HEK293 (cell line): ENCODE results near the gene NHEJ1.
A peak's percentile ranks its signal among the peaks of the same experiment; 100 is the strongest.

Experiments used
- GLI4 ChIP-seq: fragments of 450-650 bp; formaldehyde crosslinking; IDR thresholded peaks from 2 replicates; pipeline ENCODE4 v1.5.1; 2016; ENCODE audit warnings: missing biosample characterization, missing genetic modification characterization
- IKZF3 ChIP-seq: fragments of 450-650 bp; IDR thresholded peaks from 2 replicates; pipeline ENCODE4 v1.5.0; 2018; ENCODE audit warnings: missing biosample characterization, mild to moderate bottlenecking, missing genetic modification characterization, moderate library complexity
- INSM2 ChIP-seq: fragments of 450-650 bp; formaldehyde crosslinking; IDR thresholded peaks from 2 replicates; pipeline ENCODE4 v1.5.1; 2016; ENCODE audit warnings: missing biosample characterization, missing genetic modification characterization
- KLF1 ChIP-seq: fragments of 450-650 bp; formaldehyde crosslinking; IDR thresholded peaks from 2 replicates; pipeline ENCODE4 v1.5.1; 2016; ENCODE audit warnings: missing biosample characterization, missing genetic modification characterization
- KLF8 ChIP-seq: fragments of 450-650 bp; formaldehyde crosslinking; IDR thresholded peaks from 2 replicates; pipeline ENCODE4 v1.5.1; 2016; ENCODE audit warnings: missing biosample characterization, missing genetic modification characterization
- OVOL3 ChIP-seq: fragments of 450-650 bp; formaldehyde crosslinking; IDR thresholded peaks from 2 replicates; pipeline ENCODE4 v1.5.1; 2016; ENCODE audit warnings: missing biosample characterization, missing genetic modification characterization
- PRDM1 ChIP-seq: fragments of 450-650 bp; formaldehyde crosslinking; IDR thresholded peaks from 2 replicates; pipeline ENCODE4; 2016; ENCODE audit warnings: missing biosample characterization, missing genetic modification characterization
- SCRT1 ChIP-seq: fragments of 450-650 bp; formaldehyde crosslinking; IDR thresholded peaks from 2 replicates; pipeline ENCODE4 v1.5.1; 2016; ENCODE audit warnings: missing biosample characterization, missing genetic modification characterization, borderline replicate concordance
- SETDB1 ChIP-seq: IDR thresholded peaks from one replicate; pipeline ENCODE4 v1.6.1; 2017; ENCODE audit warnings: mild to moderate bottlenecking, low read length, moderate library complexity, mixed read lengths; ENCODE audit not compliant: insufficient read length
- ZBTB1 ChIP-seq: fragments of 450-650 bp; formaldehyde crosslinking; IDR thresholded peaks from 2 replicates; pipeline ENCODE4 v1.5.1; 2016; ENCODE audit warnings: missing biosample characterization, missing genetic modification characterization
- ZBTB17 ChIP-seq: fragments of 450-650 bp; formaldehyde crosslinking; IDR thresholded peaks from 2 replicates; pipeline ENCODE4 v1.5.1; 2016; ENCODE audit warnings: missing biosample characterization, missing genetic modification characterization
- ZBTB21 ChIP-seq: fragments of 450-650 bp; formaldehyde crosslinking; IDR thresholded peaks from 2 replicates; pipeline ENCODE4 v1.5.1; 2017; ENCODE audit warnings: missing biosample characterization, missing genetic modification characterization
- ZIC2 ChIP-seq: fragments of 450-650 bp; formaldehyde crosslinking; IDR thresholded peaks from 2 replicates; pipeline ENCODE4 v1.5.1; 2016; ENCODE audit warnings: missing biosample characterization, missing genetic modification characterization
- ZNF121 ChIP-seq: fragments of 450-650 bp; formaldehyde crosslinking; IDR thresholded peaks from 2 replicates; pipeline ENCODE4 v1.5.1; 2016; ENCODE audit warnings: missing biosample characterization, missing genetic modification characterization
- ZNF140 ChIP-seq: fragments of 450-650 bp; formaldehyde crosslinking; IDR thresholded peaks from 2 replicates; pipeline ENCODE4 v1.5.1; 2016; ENCODE audit warnings: missing biosample characterization, missing genetic modification characterization
- ZNF211 ChIP-seq: fragments of 450-650 bp; formaldehyde crosslinking; IDR thresholded peaks from 2 replicates; pipeline ENCODE4 v1.5.1; 2016; ENCODE audit warnings: low read depth, missing biosample characterization, missing genetic modification characterization
- ZNF223 ChIP-seq: fragments of 450-650 bp; formaldehyde crosslinking; IDR thresholded peaks from 2 replicates; pipeline ENCODE4 v1.5.1; 2016; ENCODE audit warnings: missing biosample characterization, missing genetic modification characterization
- ZNF248 ChIP-seq: fragments of 450-650 bp; formaldehyde crosslinking; IDR thresholded peaks from 2 replicates; pipeline ENCODE4 v1.5.1; 2017; ENCODE audit warnings: missing biosample characterization, missing genetic modification characterization
- ZNF292 ChIP-seq: fragments of 450-650 bp; formaldehyde crosslinking; IDR thresholded peaks from 2 replicates; pipeline ENCODE4 v1.5.1; 2016; ENCODE audit warnings: low read depth, missing biosample characterization, missing genetic modification characterization, borderline replicate concordance
- ZNF302 ChIP-seq: fragments of 450-650 bp; formaldehyde crosslinking; IDR thresholded peaks from 2 replicates; pipeline ENCODE4 v1.5.1; 2016; ENCODE audit warnings: missing biosample characterization, missing genetic modification characterization, low read depth
- ZNF404 ChIP-seq: fragments of 450-650 bp; formaldehyde crosslinking; IDR thresholded peaks from 2 replicates; pipeline ENCODE4 v1.5.1; 2017; ENCODE audit warnings: missing biosample characterization, missing genetic modification characterization
- ZNF596 ChIP-seq: fragments of 450-650 bp; IDR thresholded peaks from 2 replicates; pipeline ENCODE4 v1.5.0; 2018; ENCODE audit warnings: missing biosample characterization, mild to moderate bottlenecking, missing genetic modification characterization, moderate library complexity
- ZNF610 ChIP-seq: fragments of 450-650 bp; formaldehyde crosslinking; IDR thresholded peaks from 2 replicates; pipeline ENCODE4 v1.5.1; 2016; ENCODE audit warnings: missing biosample characterization, missing genetic modification characterization, borderline replicate concordance
- ZNF639 ChIP-seq: fragments of 450-650 bp; formaldehyde crosslinking; IDR thresholded peaks from 2 replicates; pipeline ENCODE4 v1.5.1; 2016; ENCODE audit warnings: missing biosample characterization, missing genetic modification characterization
- ZNF660 ChIP-seq: fragments of 450-650 bp; IDR thresholded peaks from 2 replicates; pipeline ENCODE4 v1.5.1; 2018; ENCODE audit warnings: missing biosample characterization, mild to moderate bottlenecking, missing genetic modification characterization
- ZNF677 ChIP-seq: fragments of 450-650 bp; IDR thresholded peaks from 2 replicates; pipeline ENCODE4 v1.5.0; 2018; ENCODE audit warnings: missing biosample characterization, mild to moderate bottlenecking, missing genetic modification characterization, moderate library complexity
- ZNF707 ChIP-seq: fragments of 450-650 bp; formaldehyde crosslinking; IDR thresholded peaks from 2 replicates; pipeline ENCODE4 v1.5.1; 2016; ENCODE audit warnings: missing biosample characterization, missing genetic modification characterization
- ZNF747 ChIP-seq: fragments of 450-650 bp; formaldehyde crosslinking; IDR thresholded peaks from 2 replicates; pipeline ENCODE4 v1.5.1; 2016; ENCODE audit warnings: missing biosample characterization, missing genetic modification characterization
- TF ChIP-seq, protein P1 (sequence below): sonication (generic); formaldehyde crosslinking; IDR thresholded peaks from 2 replicates; pipeline ENCODE4 v1.8.1; 2022; ENCODE audit warnings: mild to moderate bottlenecking, moderate library complexity, missing genetic modification reagents
- TF ChIP-seq, protein P2 (sequence below): fragments of 450-650 bp; formaldehyde crosslinking; IDR thresholded peaks from 2 replicates; pipeline ENCODE4 v1.5.1; 2016; ENCODE audit warnings: missing biosample characterization, missing genetic modification characterization
- TF ChIP-seq, protein P3 (sequence below): fragments of 450-650 bp; formaldehyde crosslinking; IDR thresholded peaks from 2 replicates; pipeline ENCODE4 v1.5.1; 2016; ENCODE audit warnings: missing biosample characterization, missing genetic modification characterization

NHEJ1 gene

DNA sequence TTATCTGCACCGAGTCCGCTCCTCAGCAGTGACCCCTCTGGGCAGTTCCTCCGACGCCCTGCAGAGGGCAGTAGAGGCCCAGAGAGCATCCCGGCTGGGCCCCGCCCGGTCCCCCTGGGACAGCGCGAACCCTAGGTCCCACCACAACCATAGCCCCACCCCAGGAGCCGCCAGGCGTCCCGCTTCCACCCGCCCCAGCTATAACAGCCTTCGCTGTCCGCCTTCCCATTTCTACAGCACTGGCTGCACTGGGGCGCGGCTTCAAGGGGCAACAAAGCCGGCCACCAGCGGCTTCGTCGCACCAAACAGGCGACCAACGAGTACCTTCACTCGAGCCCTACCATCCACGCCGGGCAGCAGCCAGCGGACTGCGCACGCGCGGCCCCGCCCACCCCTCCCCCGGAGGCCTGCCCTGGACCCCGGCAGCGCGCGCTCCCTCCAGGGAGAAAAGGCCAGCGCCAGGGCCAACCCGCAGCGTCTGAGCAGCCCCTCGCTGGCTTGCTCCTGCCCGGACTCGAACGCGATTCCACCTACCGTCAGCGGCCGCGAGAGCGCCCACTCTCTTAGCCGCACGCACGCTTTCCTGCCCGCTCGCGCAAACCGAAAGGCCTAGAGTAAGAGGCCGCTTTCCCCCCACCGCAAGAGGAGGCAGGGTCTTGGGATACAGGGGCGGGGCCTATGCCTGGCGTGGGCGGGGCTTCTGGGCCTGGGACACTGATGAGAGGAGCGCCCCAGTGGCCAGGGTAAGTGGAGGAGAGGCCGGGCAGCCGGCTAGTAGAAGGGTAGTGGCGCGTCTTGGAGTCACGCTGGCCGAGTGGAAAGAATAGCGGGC lies at the start of gene NHEJ1 (continued):
- TF ChIP-seq ZNF292 (tag by site-specific recombination) (no peak), ZNF707 (tag by site-specific recombination) (no peak), ZNF248 (tag by site-specific recombination) (no peak), OVOL3 (tag by site-specific recombination) (no peak), IKZF3 (no peak), ZBTB21 (no peak), GLI4 (no peak), ZNF140 (no peak), ZNF121 (no peak), KLF8 (tag by site-specific recombination) (peak; percentile 80), ZNF610 (0 out of 2 replicates have a peak, but pooled peaks have one; percentile 35), ZNF223 (tag by site-specific recombination) (no peak), ZNF660 (tag by site-specific recombination) (peak; percentile 43; the same call in 1 of the 2 replicates), ZBTB17 (peak; percentile 42; the same call in 1 of the 2 replicates), ZNF404 (tag by site-specific recombination) (no peak), ZNF302 (tag by site-specific recombination) (no peak), INSM2 (tag by site-specific recombination) (no peak), ZNF596 (no peak), ZNF747 (tag by site-specific recombination) (no peak), SCRT1 (tag by site-specific recombination) (no peak), ZNF677 (tag by site-specific recombination) (no peak), ZNF211 (no peak), ZNF639 (tag by site-specific recombination) (no peak), ZBTB1 (no peak), SETDB1 (no peak), ZIC2 (tag by site-specific recombination) (peak; percentile 78), PRDM1 (tag by site-specific recombination) (peak; percentile 62), KLF1 (peak; percentile 63; the same call in 1 of the 2 replicates)
- TF ChIP-seq, protein P1, sequence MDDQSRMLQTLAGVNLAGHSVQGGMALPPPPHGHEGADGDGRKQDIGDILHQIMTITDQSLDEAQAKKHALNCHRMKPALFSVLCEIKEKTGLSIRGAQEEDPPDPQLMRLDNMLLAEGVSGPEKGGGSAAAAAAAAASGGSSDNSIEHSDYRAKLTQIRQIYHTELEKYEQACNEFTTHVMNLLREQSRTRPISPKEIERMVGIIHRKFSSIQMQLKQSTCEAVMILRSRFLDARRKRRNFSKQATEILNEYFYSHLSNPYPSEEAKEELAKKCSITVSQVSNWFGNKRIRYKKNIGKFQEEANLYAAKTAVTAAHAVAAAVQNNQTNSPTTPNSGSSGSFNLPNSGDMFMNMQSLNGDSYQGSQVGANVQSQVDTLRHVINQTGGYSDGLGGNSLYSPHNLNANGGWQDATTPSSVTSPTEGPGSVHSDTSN: no peak; the same call in 1 of the 2 replicates
- TF ChIP-seq, protein P2, sequence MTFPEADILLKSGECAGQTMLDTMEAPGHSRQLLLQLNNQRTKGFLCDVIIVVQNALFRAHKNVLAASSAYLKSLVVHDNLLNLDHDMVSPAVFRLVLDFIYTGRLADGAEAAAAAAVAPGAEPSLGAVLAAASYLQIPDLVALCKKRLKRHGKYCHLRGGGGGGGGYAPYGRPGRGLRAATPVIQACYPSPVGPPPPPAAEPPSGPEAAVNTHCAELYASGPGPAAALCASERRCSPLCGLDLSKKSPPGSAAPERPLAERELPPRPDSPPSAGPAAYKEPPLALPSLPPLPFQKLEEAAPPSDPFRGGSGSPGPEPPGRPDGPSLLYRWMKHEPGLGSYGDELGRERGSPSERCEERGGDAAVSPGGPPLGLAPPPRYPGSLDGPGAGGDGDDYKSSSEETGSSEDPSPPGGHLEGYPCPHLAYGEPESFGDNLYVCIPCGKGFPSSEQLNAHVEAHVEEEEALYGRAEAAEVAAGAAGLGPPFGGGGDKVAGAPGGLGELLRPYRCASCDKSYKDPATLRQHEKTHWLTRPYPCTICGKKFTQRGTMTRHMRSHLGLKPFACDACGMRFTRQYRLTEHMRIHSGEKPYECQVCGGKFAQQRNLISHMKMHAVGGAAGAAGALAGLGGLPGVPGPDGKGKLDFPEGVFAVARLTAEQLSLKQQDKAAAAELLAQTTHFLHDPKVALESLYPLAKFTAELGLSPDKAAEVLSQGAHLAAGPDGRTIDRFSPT (tag by site-specific recombination): peak; percentile 36; the same call in 1 of the 2 replicates
- TF ChIP-seq, protein P3, sequence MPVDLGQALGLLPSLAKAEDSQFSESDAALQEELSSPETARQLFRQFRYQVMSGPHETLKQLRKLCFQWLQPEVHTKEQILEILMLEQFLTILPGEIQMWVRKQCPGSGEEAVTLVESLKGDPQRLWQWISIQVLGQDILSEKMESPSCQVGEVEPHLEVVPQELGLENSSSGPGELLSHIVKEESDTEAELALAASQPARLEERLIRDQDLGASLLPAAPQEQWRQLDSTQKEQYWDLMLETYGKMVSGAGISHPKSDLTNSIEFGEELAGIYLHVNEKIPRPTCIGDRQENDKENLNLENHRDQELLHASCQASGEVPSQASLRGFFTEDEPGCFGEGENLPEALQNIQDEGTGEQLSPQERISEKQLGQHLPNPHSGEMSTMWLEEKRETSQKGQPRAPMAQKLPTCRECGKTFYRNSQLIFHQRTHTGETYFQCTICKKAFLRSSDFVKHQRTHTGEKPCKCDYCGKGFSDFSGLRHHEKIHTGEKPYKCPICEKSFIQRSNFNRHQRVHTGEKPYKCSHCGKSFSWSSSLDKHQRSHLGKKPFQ (tag by site-specific recombination): no peak
